ENCODE data around the gene CCDC88B.

The CCDC88B gene

GRCh38 chr11:64364911-64365310 is 24.9 kb downstream of the CCDC88B start:
- no peak for DNase-seq

DNA sequence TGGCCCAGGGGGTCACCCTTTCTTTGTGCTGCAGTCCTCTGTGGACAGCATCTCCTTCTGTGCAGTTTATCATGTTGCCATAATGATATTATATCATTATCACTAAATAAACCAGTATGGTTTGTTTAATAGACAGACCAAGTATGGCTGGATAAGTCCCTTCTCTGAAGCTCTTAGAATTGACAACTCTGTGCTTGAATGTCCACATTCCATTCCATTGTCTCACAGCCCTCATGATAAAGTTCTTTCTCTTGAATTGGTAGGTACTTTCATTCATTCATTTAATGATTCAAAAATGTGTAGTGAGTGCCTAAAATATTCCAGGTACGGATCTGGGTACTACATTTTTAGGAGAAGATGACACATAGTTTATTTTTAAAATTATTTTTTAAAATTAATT is 26.7 kb downstream of the CCDC88B start:
- DNase-seq = no peak

DNA sequence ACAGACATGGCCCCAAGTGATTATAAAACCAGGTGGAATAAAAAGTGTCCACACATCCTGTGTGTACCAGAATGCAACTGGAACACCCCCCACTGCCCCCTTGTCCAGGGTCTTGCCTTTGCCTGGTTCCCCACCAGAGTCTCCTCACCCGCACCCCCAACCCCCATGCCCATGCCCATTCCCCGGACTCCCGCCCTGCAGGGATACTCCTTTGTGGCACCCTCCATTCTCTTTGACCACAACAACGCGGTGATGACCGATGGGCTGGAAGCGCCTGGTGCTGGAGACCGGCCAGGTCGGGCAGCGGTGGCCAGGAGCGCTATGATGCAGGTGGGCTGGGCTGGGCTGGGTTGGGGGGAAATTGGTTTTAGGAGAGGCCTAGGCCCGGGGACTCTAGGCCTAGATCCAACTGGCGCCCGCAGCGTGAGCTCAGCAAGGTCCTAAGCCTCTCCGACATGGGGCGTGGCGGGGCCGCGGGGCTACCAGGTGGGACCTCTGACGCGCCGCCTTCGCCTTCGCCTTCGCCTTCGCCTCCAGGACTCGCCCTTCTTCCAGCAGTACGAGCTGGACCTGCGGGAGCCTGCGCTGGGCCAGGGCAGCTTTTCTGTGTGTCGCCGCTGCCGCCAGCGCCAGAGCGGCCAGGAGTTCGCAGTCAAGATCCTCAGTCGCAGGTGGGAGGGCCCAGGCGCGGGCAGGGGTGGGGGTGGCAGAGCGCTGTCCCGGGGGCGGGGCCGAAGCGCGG is 28.1 kb downstream of the CCDC88B start:
- no peak for DNase-seq

GRCh38 chr11:64368673-64369074 is 28.7 kb downstream of the CCDC88B start:
- no peak for DNase-seq

DNA sequence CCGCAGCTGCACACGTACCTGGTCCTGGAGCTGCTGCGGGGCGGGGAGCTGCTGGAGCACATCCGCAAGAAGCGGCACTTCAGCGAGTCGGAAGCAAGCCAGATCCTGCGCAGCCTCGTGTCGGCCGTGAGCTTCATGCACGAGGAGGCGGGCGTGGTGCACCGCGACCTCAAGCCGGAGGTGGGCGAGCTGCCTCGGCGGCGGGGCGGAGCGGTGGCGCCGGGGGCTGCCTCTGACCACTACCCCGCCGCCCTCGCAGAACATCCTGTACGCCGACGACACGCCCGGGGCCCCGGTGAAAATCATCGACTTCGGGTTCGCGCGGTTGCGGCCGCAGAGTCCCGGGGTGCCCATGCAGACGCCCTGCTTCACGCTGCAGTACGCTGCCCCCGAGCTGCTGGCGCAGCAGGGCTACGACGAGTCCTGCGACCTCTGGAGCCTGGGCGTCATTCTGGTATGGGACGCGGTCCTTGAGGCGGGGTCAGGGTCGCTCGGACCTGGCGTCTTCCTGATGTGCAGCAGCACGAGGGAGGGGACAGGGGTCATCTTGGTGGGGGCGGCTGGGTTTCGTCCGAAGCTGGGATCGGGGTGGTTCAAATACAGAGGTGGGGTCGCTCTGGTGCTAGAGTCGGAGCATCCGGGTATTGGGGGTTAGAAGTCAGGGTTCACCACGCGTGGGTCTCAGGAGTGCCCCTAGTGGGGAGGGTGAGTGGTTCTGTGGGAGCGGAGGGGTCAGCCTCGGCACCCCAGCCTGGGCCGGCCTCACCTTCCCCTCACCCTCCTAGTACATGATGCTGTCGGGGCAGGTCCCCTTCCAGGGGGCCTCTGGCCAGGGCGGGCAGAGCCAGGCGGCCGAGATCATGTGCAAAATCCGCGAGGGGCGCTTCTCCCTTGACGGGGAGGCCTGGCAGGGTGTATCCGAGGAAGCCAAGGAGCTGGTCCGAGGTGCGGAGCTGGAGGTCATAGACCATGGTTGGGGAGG is 29.7 kb downstream of the CCDC88B start:
- no peak for DNase-seq

DNA sequence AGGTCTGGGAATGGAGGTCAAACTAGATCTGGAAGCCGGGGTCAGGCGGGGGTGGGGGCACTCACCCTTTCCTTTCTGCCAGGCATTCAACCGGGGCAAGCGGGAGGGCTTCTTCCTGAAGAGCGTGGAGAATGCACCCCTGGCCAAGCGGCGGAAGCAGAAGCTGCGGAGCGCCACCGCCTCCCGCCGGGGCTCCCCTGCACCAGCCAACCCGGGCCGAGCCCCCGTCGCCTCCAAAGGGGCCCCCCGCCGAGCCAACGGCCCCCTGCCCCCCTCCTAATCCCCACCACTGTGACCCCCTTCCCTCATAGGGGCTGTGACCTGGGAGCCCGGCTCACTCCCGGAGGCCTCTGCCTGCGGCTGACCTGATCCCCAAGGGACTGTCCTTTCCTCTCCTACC is 31.2 kb downstream of the CCDC88B start:
- DNase-seq = no peak

GRCh38 chr11:64372021-64372420 is 32.0 kb downstream of the CCDC88B start:
- DNase-seq = no peak

- no peak for DNase-seq
Measured at GRCh38 chr11:64372802-64373597, 33.0 kb downstream of the CCDC88B start.

GRCh38 chr11:64373598-64373974 is 33.6 kb downstream of the CCDC88B start:
- no peak for DNase-seq

- DNase-seq = no peak
Measured at GRCh38 chr11:64376071-64376470, 36.1 kb downstream of the CCDC88B start.

DNA sequence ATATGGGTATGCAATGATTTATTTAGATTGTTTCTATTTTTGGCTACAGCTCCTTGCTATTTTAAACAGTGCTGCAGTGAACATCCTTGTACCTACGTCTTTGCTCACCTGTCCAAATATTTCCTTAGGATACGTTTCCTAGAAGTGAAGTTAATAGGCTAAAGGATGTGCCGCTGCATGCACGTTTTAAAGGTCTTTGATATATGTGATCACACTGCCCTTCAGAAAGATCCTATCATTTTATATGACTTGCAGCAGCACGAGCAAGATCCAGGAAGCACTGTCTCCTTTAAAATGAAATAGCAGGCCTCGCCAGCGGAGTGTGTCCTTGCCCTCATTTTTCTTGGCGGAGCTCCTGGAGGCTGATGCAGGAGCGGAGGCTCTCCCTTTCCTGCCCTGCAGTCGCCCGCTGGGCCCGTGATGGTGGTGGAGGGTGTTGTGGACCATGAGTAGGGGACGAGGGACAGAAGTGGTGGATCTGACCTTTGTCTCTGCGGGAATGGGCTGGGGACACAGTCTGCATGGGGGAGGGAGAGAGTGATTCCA is 38.4 kb downstream of the CCDC88B start:
- no peak for DNase-seq

- DNase-seq = no peak
Measured at GRCh38 chr11:64379160-64379559, 39.2 kb downstream of the CCDC88B start.

GRCh38 chr11:64379817-64380709 is 40.1 kb downstream of the CCDC88B start:
- no peak for DNase-seq

- no peak for DNase-seq
Measured at GRCh38 chr11:64381350-64381749, 41.3 kb downstream of the CCDC88B start.

DNA sequence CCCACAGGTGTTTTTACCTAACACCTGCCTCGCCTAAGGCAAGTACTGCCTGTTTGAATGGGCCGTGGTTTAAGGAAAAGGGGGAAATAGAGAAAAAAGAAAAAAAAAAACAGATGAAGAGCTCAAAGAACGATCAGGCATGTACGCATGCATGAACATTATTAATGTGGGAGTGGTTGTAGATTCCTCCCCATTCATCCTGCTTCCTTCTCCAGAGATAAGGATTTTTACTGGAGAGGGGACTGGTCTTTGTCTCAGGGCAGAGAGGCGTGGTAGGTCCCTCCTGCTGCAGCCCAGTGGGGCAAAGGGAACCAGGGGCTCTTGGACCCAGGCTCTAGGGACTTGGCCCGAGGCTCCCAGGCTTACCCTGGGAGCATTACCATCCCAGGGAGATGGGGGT is 42.0 kb downstream of the CCDC88B start:
- no peak for DNase-seq

DNA sequence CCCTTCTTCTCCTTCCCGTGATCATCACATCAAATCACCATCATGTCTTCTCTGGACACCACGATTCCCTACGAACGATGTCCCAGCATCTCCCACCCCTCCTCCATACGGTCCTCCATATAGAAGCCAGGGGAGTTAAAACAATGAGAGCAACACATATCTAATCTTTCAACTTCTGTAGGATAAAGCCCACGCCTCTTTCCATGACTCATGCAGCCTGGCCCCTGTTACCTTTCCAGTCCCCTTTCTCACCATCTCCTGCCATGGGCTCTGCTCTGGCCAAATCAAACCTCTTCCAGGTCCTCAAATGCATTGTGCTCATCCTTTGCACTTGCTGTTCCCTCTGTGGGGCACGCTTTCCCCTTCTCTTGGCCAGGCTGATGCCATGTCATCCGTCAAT is 42.6 kb downstream of the CCDC88B start:
- DNase-seq = no peak

GRCh38 chr11:64383580-64383979 is 43.6 kb downstream of the CCDC88B start:
- DNase-seq = no peak

DNA sequence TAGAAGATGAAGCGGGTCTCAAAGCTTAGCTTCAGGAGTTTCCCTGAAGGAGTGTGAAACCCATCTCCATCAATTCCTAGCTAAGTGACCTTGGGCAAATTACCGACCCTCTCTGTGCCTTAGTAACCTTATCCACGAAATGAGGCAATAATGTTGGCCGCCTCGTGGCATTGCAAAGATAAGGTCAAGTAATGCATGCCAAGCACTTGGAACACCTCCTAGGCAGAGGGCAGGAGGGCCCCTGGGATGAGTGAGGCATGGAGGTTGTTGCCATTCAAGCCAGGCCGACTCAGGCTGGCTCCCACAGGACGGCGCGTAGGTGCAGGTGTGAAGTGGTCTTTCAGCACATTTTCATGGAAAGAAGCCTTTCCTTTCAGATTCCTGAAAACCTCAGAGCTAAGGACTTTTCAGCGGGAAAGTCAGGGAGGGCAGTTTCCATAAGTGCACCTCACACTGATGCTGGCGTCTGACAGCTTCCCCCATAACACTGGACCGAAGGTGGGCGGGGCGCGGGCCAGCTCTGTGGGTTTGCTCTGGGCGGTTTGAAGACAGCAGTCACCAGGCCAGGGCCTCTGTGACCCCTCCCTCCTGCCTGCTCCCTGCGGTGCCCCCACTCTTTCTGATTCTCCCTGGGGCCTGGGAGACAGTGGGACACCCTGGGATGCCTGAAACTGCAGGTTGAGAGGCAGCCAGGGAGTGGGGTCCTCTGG is 44.2 kb downstream of the CCDC88B start:
- DNase-seq = no peak

- DNase-seq = no peak
Measured at GRCh38 chr11:64384981-64385944, 45.3 kb downstream of the CCDC88B start.

Measured in SW 1271 (cell line).